HL-60 (cell line): ENCODE data around the gene SOX8.

ENCODE experiments used
- GABPA ChIP-seq: IDR thresholded peaks from 2 replicates; pipeline ENCODE4 v1.6.1; 2012; ENCODE audit warnings: low read depth
- POLR2AphosphoS5 ChIP-seq: IDR thresholded peaks from 2 replicates; pipeline ENCODE4 v1.6.1; 2012; ENCODE audit warnings: low read depth
- SPI1 ChIP-seq: IDR thresholded peaks from 2 replicates; pipeline ENCODE4 v1.6.1; 2012; ENCODE audit warnings: low read depth, mild to moderate bottlenecking, borderline replicate concordance
- TF ChIP-seq, protein P1 (sequence below): IDR thresholded peaks from one replicate; pipeline ENCODE4 v1.5.1; 2011; ENCODE audit warnings: low read length, control low read depth, inconsistent platforms; ENCODE audit not compliant: insufficient read depth

DNA sequence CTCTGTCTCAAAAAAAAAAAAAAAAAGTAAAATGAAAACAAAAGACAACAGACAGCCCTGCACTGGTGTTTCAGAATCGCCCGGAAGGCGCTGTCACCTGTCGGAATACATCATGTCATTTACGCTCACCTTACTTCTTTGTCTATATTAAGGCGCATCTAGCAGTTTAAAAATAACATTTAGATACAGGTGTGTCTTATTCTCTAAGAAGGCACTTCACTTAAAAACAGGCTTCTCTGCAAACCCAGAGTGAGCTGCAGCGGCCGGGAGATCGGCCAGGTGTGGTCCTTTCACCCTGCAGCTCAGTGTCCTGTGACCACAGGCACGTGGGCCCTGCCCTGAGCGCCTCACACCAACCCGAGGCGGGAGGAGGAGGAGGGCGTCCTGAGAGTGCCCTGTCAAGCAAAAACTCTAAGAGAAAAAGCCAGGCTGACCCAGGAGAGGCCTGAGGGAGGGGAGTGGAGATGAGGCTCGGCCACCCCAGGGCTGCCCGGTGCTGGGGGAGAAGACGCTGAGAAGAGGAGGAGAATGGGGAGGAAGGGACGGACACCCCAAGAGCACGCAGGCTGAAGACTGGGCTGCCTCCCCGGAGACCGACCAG, 7.5 kb upstream of the SOX8 start:
- TF ChIP-seq, protein P1, sequence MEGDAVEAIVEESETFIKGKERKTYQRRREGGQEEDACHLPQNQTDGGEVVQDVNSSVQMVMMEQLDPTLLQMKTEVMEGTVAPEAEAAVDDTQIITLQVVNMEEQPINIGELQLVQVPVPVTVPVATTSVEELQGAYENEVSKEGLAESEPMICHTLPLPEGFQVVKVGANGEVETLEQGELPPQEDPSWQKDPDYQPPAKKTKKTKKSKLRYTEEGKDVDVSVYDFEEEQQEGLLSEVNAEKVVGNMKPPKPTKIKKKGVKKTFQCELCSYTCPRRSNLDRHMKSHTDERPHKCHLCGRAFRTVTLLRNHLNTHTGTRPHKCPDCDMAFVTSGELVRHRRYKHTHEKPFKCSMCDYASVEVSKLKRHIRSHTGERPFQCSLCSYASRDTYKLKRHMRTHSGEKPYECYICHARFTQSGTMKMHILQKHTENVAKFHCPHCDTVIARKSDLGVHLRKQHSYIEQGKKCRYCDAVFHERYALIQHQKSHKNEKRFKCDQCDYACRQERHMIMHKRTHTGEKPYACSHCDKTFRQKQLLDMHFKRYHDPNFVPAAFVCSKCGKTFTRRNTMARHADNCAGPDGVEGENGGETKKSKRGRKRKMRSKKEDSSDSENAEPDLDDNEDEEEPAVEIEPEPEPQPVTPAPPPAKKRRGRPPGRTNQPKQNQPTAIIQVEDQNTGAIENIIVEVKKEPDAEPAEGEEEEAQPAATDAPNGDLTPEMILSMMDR: no peak
- TF ChIP-seq POLR2AphosphoS5 (no peak), GABPA (no peak), SPI1 (no peak)
